ENCODE data around the gene GRAMD2A. TPM values are rescaled to one million over a fixed set of nuclear protein-coding genes. Genes with fewer than 3 reads are reported as not detected.

Gene GRAMD2A
- polyA plus RNA-seq, 2 donors: 1.1 to 1.6 TPM

DNA sequence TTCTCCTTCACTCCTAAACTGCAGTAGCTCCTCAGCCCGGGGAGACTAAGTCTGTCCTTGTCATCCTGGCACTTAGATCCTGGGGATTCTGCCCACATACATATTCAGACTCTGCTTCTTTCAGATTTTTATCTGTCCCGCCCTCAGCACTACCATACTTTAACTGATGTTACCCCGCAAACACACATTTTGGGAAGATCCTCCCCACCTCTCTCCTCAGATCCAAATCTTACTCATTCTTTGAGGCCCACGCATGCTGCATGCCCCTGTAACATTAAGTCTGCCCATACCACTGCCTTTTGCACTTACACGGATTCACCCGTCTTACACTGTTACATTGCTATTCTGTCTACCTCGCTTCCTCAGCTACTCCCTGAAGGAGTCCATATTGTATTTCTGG, 43.3 kb downstream of the GRAMD2A start:
- Histone ChIP-seq H3K27ac (ENCODE audit: low read depth in 2 of 2, low read length in 1 of 2) (no peak overlapping the region), H3K27me3 (ENCODE audit: control insufficient read depth in 1 of 2, insufficient read depth in 2 of 2, low read length in 2 of 2) (no peaks in the 10 kb centered on the region), H3K4me3 (ENCODE audit: low read depth in 1 of 2, low read length in 2 of 2) (no peak overlapping the region), H3K9me3 (ENCODE audit: control insufficient read depth in 2 of 2, insufficient read depth in 1 of 2, low read depth in 1 of 2, low read length in 1 of 2) (no peaks in the 10 kb centered on the region), H3K4me1 (ENCODE audit: control insufficient read depth in 2 of 2, insufficient read depth in 2 of 2, low read length in 1 of 2) (peaks cover 3 to 5% of the 10 kb centered on the region in 2 donors), H3K36me3 (ENCODE audit: control insufficient read depth in 2 of 2, insufficient read depth in 2 of 2, low read length in 1 of 2) (no peaks in the 10 kb centered on the region)
- WGBS, 2 donors: 95 to 96% methylated on average over 7 of the region's 7 CpGs

GRCh38 chr15:72153269-72154000, 44.2 kb downstream of the GRAMD2A start:
- Histone ChIP-seq H3K27ac (ENCODE audit: low read depth in 2 of 2, low read length in 1 of 2) (no peak overlapping the region), H3K4me3 (ENCODE audit: low read depth in 1 of 2, low read length in 2 of 2) (no peak overlapping the region), H3K36me3 (ENCODE audit: control insufficient read depth in 2 of 2, insufficient read depth in 2 of 2, low read length in 1 of 2) (no peaks in the 10 kb centered on the region), H3K27me3 (ENCODE audit: control insufficient read depth in 1 of 2, insufficient read depth in 2 of 2, low read length in 2 of 2) (no peaks in the 10 kb centered on the region), H3K4me1 (ENCODE audit: control insufficient read depth in 2 of 2, insufficient read depth in 2 of 2, low read length in 1 of 2) (peaks cover 3 to 5% of the 10 kb centered on the region in 2 donors), H3K9me3 (ENCODE audit: control insufficient read depth in 2 of 2, insufficient read depth in 1 of 2, low read depth in 1 of 2, low read length in 1 of 2) (no peaks in the 10 kb centered on the region)
- 76 to 79% methylated on average over 5 of the region's 5 CpGs for WGBS, 2 donors

- Histone ChIP-seq H3K36me3 (ENCODE audit: control insufficient read depth in 2 of 2, insufficient read depth in 2 of 2, low read length in 1 of 2) (no peaks in the 10 kb centered on the region), H3K27me3 (ENCODE audit: control insufficient read depth in 1 of 2, insufficient read depth in 2 of 2, low read length in 2 of 2) (no peaks in the 10 kb centered on the region), H3K27ac (ENCODE audit: low read depth in 2 of 2, low read length in 1 of 2) (no peak overlapping the region), H3K4me3 (ENCODE audit: low read depth in 1 of 2, low read length in 2 of 2) (no peak overlapping the region), H3K4me1 (ENCODE audit: control insufficient read depth in 2 of 2, insufficient read depth in 2 of 2, low read length in 1 of 2) (no peaks in the 10 kb centered on the region), H3K9me3 (ENCODE audit: control insufficient read depth in 2 of 2, insufficient read depth in 1 of 2, low read depth in 1 of 2, low read length in 1 of 2) (no peaks in the 10 kb centered on the region)
- whole genome bisulfite sequencing, 2 donors: 78% methylated on average over 2 of the region's 2 CpGs
These were observed 50.2 kb downstream of the GRAMD2A start for GRCh38 chr15:72147418-72147817.

DNA sequence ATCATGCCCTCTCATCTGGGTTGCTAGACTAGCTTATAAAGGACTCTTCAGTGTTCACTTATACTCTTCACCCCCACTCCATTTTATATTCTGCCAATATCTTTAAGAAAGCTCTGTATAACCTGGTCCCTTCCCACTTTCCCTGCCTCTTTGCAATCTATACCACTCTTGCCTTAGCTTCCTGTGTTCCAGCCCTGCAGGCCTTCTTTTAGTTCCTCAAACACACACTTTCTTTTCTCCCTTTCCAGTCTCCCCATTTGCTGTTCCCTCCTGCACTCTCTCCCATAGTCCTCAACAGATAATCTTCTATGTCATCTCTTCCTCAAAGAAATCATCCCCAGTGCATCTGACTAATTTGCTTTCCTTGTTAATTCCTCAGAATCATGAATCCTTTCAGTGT, 50.7 kb downstream of the GRAMD2A start:
- Histone ChIP-seq H3K27ac (ENCODE audit: low read depth in 2 of 2, low read length in 1 of 2) (no peak overlapping the region), H3K27me3 (ENCODE audit: control insufficient read depth in 1 of 2, insufficient read depth in 2 of 2, low read length in 2 of 2) (no peaks in the 10 kb centered on the region), H3K36me3 (ENCODE audit: control insufficient read depth in 2 of 2, insufficient read depth in 2 of 2, low read length in 1 of 2) (no peaks in the 10 kb centered on the region), H3K4me1 (ENCODE audit: control insufficient read depth in 2 of 2, insufficient read depth in 2 of 2, low read length in 1 of 2) (no peaks in the 10 kb centered on the region), H3K4me3 (ENCODE audit: low read depth in 1 of 2, low read length in 2 of 2) (no peak overlapping the region), H3K9me3 (ENCODE audit: control insufficient read depth in 2 of 2, insufficient read depth in 1 of 2, low read depth in 1 of 2, low read length in 1 of 2) (no peaks in the 10 kb centered on the region)

DNA sequence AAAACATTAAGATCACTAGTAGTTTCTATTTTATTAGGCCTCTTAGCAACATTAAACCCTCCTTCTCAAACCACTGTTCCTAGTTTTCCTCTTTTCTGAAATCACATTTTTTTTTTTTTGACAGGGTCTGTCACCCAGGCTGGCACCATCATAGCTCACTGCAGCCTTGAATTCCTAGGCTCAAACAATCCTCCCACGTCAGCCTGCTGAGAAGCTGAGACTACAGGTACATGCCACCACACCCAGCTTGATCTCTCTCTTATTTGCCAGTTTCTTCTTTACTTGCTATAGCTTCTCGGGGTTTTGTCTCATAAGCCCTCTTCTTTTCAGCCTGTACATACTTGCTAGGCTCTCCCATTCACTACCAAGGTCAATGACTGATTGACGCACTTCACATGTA, 51.4 kb downstream of the GRAMD2A start:
- Histone ChIP-seq H3K4me1 (ENCODE audit: control insufficient read depth in 2 of 2, insufficient read depth in 2 of 2, low read length in 1 of 2) (no peaks in the 10 kb centered on the region), H3K36me3 (ENCODE audit: control insufficient read depth in 2 of 2, insufficient read depth in 2 of 2, low read length in 1 of 2) (no peaks in the 10 kb centered on the region), H3K27me3 (ENCODE audit: control insufficient read depth in 1 of 2, insufficient read depth in 2 of 2, low read length in 2 of 2) (no peaks in the 10 kb centered on the region), H3K27ac (ENCODE audit: low read depth in 2 of 2, low read length in 1 of 2) (no peak overlapping the region), H3K9me3 (ENCODE audit: control insufficient read depth in 2 of 2, insufficient read depth in 1 of 2, low read depth in 1 of 2, low read length in 1 of 2) (no peaks in the 10 kb centered on the region), H3K4me3 (ENCODE audit: low read depth in 1 of 2, low read length in 2 of 2) (no peak overlapping the region)
- WGBS, 2 donors: 83 to 86% methylated on average over 3 of the region's 3 CpGs

GRCh38 chr15:72141171-72142084, 56.2 kb downstream of the GRAMD2A start:
- Histone ChIP-seq H3K27ac (ENCODE audit: low read depth in 2 of 2, low read length in 1 of 2) (no peak overlapping the region), H3K36me3 (ENCODE audit: control insufficient read depth in 2 of 2, insufficient read depth in 2 of 2, low read length in 1 of 2) (no peaks in the 10 kb centered on the region), H3K4me3 (ENCODE audit: low read depth in 1 of 2, low read length in 2 of 2) (no peak overlapping the region), H3K4me1 (ENCODE audit: control insufficient read depth in 2 of 2, insufficient read depth in 2 of 2, low read length in 1 of 2) (no peaks in the 10 kb centered on the region), H3K27me3 (ENCODE audit: control insufficient read depth in 1 of 2, insufficient read depth in 2 of 2, low read length in 2 of 2) (no peaks in the 10 kb centered on the region), H3K9me3 (ENCODE audit: control insufficient read depth in 2 of 2, insufficient read depth in 1 of 2, low read depth in 1 of 2, low read length in 1 of 2) (no peaks in the 10 kb centered on the region)
- 49 to 57% methylated on average over 4 of the region's 4 CpGs for WGBS, 2 donors

- H3K36me3 ChIP-seq (ENCODE audit: control insufficient read depth in 2 of 2, insufficient read depth in 2 of 2, low read length in 1 of 2): no peaks in the 10 kb centered on the region
- H3K27ac ChIP-seq (ENCODE audit: low read depth in 2 of 2, low read length in 1 of 2): no peak overlapping the region
- WGBS, 2 donors: 87 to 93% methylated on average over 3 of the region's 3 CpGs
- H3K9me3 ChIP-seq (ENCODE audit: control insufficient read depth in 2 of 2, insufficient read depth in 1 of 2, low read depth in 1 of 2, low read length in 1 of 2): no peaks in the 10 kb centered on the region
- no peaks in the 10 kb centered on the region for H3K27me3 ChIP-seq (ENCODE audit: control insufficient read depth in 1 of 2, insufficient read depth in 2 of 2, low read length in 2 of 2)
- H3K4me3 ChIP-seq (ENCODE audit: low read depth in 1 of 2, low read length in 2 of 2): no peak overlapping the region
- no peaks in the 10 kb centered on the region for H3K4me1 ChIP-seq (ENCODE audit: control insufficient read depth in 2 of 2, insufficient read depth in 2 of 2, low read length in 1 of 2)
These were observed 57.5 kb downstream of the GRAMD2A start for GRCh38 chr15:72140088-72140487.

GRCh38 chr15:72139667-72140066, 57.9 kb downstream of the GRAMD2A start:
- Histone ChIP-seq H3K4me1 (ENCODE audit: control insufficient read depth in 2 of 2, insufficient read depth in 2 of 2, low read length in 1 of 2) (no peaks in the 10 kb centered on the region), H3K36me3 (ENCODE audit: control insufficient read depth in 2 of 2, insufficient read depth in 2 of 2, low read length in 1 of 2) (no peaks in the 10 kb centered on the region), H3K4me3 (ENCODE audit: low read depth in 1 of 2, low read length in 2 of 2) (no peak overlapping the region), H3K27me3 (ENCODE audit: control insufficient read depth in 1 of 2, insufficient read depth in 2 of 2, low read length in 2 of 2) (no peaks in the 10 kb centered on the region), H3K9me3 (ENCODE audit: control insufficient read depth in 2 of 2, insufficient read depth in 1 of 2, low read depth in 1 of 2, low read length in 1 of 2) (no peaks in the 10 kb centered on the region), H3K27ac (ENCODE audit: low read depth in 2 of 2, low read length in 1 of 2) (no peak overlapping the region)
- WGBS, 2 donors: 96 to 97% methylated on average over 4 of the region's 4 CpGs

DNA sequence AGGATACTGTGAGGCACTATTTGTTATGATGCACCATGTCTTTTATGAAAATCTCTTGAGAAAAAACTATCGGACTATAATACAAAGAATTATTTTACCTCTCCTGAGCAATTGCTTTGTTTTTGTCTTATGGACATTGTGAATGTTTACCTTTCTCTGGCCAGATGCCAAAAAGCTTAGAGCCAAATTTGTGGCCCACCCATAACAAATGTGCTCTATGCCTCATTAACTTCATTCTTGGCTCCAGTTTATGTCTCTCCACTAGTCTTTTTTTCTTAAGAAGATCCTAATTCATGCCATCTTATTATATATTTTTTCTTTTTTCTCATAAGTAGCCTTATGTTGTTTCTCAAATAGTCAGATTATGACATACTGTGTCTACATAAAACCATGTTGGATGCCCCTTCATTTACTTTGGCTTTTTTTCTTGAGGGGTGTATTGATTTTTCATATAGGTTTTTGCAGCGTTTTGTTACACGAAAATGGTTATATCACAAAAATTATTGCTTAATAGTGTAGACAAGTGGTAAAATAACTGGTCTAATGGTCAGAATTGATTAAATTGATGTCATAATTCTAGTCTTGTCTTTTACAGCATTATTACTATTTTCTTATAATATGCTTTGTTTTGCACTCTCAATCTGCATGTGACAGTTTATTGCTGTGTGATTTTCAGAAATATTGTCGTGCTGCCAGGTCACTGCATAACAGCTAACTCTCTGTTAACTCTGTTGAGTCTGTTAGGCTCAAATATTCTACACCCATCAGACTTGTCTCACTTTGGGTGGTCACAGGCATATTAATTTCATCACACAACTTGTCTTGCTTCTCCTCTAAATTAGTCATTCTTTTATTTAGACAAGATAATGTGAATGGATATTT, 61.2 kb downstream of the GRAMD2A start:
- Histone ChIP-seq H3K4me1 (ENCODE audit: control insufficient read depth in 2 of 2, insufficient read depth in 2 of 2, low read length in 1 of 2) (no peaks in the 10 kb centered on the region), H3K27ac (ENCODE audit: low read depth in 2 of 2, low read length in 1 of 2) (no peak overlapping the region), H3K36me3 (ENCODE audit: control insufficient read depth in 2 of 2, insufficient read depth in 2 of 2, low read length in 1 of 2) (no peaks in the 10 kb centered on the region), H3K4me3 (ENCODE audit: low read depth in 1 of 2, low read length in 2 of 2) (no peak overlapping the region), H3K9me3 (ENCODE audit: control insufficient read depth in 2 of 2, insufficient read depth in 1 of 2, low read depth in 1 of 2, low read length in 1 of 2) (no peaks in the 10 kb centered on the region), H3K27me3 (ENCODE audit: control insufficient read depth in 1 of 2, insufficient read depth in 2 of 2, low read length in 2 of 2) (no peaks in the 10 kb centered on the region)
- 66 to 69% methylated on average over 4 of the region's 4 CpGs for WGBS, 2 donors
